Measurements from ENCODE around the gene COX6A2. TPM values are rescaled to one million over a fixed set of nuclear protein-coding genes. Genes with fewer than 3 reads are reported as not detected.

Gene COX6A2
- total RNA-seq, 1 donor from 2014 or later = not detected

DNA sequence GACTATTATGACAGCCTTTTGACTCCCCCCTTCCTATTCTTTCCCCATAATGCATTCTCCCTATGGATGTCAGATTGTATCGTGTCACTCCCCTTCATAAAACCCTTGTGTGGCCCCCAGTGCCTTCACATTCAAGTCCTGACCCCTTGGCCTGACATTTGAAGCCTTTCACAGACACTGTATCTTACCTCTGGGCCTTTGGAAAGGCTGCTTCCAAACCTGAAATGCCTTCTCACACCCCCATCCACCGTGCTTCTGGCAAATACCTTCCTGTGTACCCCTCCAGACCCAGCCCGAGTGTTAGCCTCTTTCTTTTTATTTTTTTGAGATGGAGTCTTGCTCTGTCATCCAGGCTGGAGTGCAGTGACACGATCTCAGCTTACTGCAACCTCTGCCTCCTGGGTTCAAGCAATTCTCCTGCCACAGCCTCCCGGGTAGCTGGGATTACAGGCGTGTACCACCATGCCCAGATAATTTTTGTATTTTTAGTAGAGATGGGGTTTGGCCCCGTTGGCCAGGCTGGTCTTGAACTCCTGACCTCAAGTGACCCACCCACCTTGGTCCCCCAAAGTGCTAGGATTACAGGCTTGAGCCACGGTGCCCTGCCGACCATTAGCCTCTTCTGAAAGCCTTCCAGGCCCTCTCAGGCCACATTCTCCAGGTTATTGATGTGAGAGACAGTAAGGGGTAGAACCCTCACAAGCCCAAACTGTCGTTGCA lies 33.2 kb upstream of the COX6A2 start:
- Mint-ChIP-seq H3K27me3 (no peaks in the 10 kb centered on the region), H3K4me3 (peak overlapping the region; percentile 2), H3K4me1 (ENCODE audit: unreplicated experiment) (peaks cover 13% of the 10 kb centered on the region), H3K36me3 (no peaks in the 10 kb centered on the region), H3K9me3 (no peaks in the 10 kb centered on the region), H3K27ac (no peak overlapping the region)
- no peak for DNase-seq (ENCODE audit: extremely low spot score, unreplicated experiment)
- TF ChIP-seq, protein P1, sequence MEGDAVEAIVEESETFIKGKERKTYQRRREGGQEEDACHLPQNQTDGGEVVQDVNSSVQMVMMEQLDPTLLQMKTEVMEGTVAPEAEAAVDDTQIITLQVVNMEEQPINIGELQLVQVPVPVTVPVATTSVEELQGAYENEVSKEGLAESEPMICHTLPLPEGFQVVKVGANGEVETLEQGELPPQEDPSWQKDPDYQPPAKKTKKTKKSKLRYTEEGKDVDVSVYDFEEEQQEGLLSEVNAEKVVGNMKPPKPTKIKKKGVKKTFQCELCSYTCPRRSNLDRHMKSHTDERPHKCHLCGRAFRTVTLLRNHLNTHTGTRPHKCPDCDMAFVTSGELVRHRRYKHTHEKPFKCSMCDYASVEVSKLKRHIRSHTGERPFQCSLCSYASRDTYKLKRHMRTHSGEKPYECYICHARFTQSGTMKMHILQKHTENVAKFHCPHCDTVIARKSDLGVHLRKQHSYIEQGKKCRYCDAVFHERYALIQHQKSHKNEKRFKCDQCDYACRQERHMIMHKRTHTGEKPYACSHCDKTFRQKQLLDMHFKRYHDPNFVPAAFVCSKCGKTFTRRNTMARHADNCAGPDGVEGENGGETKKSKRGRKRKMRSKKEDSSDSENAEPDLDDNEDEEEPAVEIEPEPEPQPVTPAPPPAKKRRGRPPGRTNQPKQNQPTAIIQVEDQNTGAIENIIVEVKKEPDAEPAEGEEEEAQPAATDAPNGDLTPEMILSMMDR (conservative IDR thresholded peaks at IDR 0.05) = no peak

DNA sequence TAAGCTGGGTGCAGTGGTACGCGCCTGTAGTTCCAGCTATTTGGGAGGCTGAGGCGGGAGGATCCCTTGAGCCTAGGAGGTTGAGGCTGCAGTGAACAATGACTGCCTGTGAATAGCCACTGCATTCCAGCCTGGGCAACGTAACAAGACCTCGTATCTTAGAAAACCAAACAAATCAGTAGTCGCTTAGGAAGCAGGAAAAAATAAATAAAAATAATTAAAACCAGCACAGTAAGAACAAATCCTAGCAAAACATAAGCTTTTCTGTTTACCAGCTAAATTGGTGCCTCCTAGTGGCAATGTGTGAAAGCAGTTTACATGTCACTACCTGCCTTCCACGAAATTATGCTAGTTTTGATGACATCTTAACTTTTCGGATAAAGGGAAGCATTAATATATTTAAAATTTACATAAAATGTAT lies 32.4 kb upstream of the COX6A2 start:
- H3K9me3 Mint-ChIP-seq = no peaks in the 10 kb centered on the region
- TF ChIP-seq, protein P1 (conservative IDR thresholded peaks at IDR 0.05) = peak; percentile 78
- H3K4me3 Mint-ChIP-seq = peak overlapping the region; percentile 89
- DNase-seq (ENCODE audit: extremely low spot score, unreplicated experiment) = no peak
- peak overlapping the region; percentile 89 for H3K27ac Mint-ChIP-seq
- no peaks in the 10 kb centered on the region for H3K36me3 Mint-ChIP-seq
- peaks cover 16% of the 10 kb centered on the region for H3K4me1 Mint-ChIP-seq (ENCODE audit: unreplicated experiment)
- H3K27me3 Mint-ChIP-seq = no peaks in the 10 kb centered on the region

DNA sequence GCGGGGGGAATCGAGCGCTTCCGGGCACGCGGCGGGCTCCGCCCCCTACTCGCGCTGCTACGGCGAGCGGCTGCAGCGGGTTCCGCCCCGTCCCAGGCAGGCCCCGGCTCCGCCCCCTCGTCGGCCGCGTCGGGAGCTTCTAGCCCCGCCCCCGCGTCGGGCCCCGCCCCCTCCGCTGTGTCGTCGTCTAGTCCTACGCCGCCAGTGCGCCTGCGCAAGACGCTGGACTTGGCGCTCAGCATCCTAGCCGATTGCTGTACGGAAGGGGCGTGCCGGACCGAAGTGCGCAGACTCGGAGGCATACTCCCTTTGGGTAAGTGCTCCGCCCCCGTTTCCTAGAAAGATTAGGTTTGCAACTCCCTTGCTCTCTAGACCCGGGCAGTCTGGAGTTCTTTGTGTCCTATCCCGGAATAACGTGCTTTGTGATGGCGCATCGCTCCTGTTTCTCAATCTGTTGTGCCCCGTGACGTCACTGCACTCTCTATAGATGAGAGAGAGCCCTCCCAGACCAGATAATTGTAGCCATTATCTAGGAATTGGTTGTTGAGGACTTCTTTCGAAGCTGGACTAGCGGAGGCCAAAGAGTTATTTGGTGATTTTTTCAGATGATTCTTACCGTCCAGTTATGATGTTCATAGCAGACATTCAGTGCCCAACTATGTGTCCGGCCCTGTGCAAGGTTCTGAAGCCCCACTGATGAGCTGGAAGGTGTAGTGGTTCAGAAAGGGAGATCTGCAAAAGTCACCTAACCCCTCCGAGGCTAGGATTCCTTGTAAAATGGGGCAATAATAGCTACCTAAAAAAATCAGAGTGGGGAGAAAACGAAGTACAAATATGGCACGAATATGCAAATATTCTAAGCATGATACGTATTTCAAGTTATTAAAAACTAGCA lies 31.8 kb upstream of the COX6A2 start:
- H3K4me1 Mint-ChIP-seq (ENCODE audit: unreplicated experiment) = peaks cover 21% of the 10 kb centered on the region
- TF ChIP-seq, protein P1 (conservative IDR thresholded peaks at IDR 0.05) = no peak
- peak; percentile 100 for DNase-seq (ENCODE audit: extremely low spot score, unreplicated experiment)
- H3K36me3 Mint-ChIP-seq = no peaks in the 10 kb centered on the region
- H3K9me3 Mint-ChIP-seq = no peaks in the 10 kb centered on the region
- H3K27ac Mint-ChIP-seq = peak overlapping the region; percentile 89
- H3K27me3 Mint-ChIP-seq = no peaks in the 10 kb centered on the region
- H3K4me3 Mint-ChIP-seq = peak overlapping the region; percentile 89

DNA sequence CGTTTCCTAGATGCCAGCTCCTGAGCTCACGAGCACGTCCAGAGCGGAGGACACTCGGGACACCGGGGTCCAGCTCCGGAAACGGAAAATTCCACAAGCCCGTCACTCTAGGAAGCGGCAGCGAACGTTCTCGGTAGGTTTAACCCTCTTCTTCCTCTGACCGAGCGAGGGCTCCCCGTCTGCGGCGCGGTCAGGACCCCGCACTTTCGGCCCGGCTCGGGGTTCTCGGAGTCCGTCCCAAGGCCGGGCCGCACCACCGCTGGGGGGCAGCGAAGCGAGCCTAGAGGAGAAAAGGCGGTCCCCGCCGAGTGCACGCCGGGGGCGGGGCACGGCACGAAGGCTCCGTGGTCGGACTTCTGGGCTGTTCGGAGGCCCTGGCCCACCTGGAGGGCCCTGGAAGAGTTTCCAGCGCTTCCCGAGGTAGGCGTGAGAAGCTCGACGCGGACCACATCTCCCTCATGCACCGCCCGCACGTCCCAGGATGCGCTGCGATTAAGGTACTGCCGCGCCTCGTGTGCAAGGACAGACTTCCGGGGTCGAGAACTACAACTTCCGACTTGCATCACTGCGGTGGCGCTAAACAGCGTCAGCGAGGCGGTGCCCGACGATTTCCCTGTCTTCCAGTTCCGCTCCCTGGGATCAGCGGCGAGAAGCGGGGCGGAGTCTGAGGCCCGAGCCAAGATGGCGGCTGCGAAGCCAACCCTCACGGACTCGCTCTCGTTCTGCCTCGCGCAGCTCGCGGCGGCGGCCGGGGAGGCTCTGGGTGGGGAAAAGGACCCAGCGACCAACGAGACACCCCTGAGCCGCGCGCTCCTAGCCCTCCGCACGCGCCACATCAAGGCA lies 30.9 kb upstream of the COX6A2 start, which contains the start of gene ARMC5:
TSS of gene ARMC5 (plus strand) at position 658 of the 843 bp plus-strand sequence. CDS start at position 682, 24 bp downstream.
- peak; percentile 96 for DNase-seq (ENCODE audit: extremely low spot score, unreplicated experiment)
- peak within 1 kb of the TSS; percentile 89 for H3K4me3 Mint-ChIP-seq
- no peaks in the 10 kb centered on the region for H3K27me3 Mint-ChIP-seq
- TF ChIP-seq, protein P1 (conservative IDR thresholded peaks at IDR 0.05) = peak; percentile 59
- peak within 1 kb of the TSS; percentile 89 for H3K27ac Mint-ChIP-seq
- H3K9me3 Mint-ChIP-seq = no peaks in the 10 kb centered on the region
- no peaks in the 10 kb centered on the region for H3K36me3 Mint-ChIP-seq
- peaks cover 22% of the 10 kb centered on the region for H3K4me1 Mint-ChIP-seq (ENCODE audit: unreplicated experiment)

Data from type B pancreatic cell (in vitro differentiated cells).